Astrocyte (in vitro differentiated cells and primary cell): ENCODE results near the gene SEPTIN3. TPM values are rescaled to one million over a fixed set of nuclear protein-coding genes. Genes with fewer than 3 reads are reported as not detected.

Source experiments
- DNase-seq: peaks from one replicate; pipeline ENCODE4 v3.0.0-alpha.2; 2010; ENCODE audit warnings: low read depth
- FAIRE-seq: peaks from 2 replicates; lab custom pipeline; 2011; peaks lifted over from hg19 to GRCh38; lab: Jason Lieb, UNC
- H2AFZ ChIP-seq: 2 replicates; pipeline ENCODE4 v1.6.0; 2012; ENCODE audit warnings: low read depth, low read length, inconsistent platforms
- H3K27ac ChIP-seq: 2 replicates; pipeline ENCODE4 v1.5.1; 2011; ENCODE audit warnings: low read depth, low read length, inconsistent platforms
- H3K27me3 ChIP-seq: 2 replicates; pipeline ENCODE4 v1.6.0; 2011; ENCODE audit warnings: low read length, inconsistent platforms; ENCODE audit not compliant: insufficient read depth
- H3K36me3 ChIP-seq: 2 replicates; pipeline ENCODE4 v1.5.1; 2011; ENCODE audit warnings: low read length, inconsistent platforms; ENCODE audit not compliant: insufficient read depth
- H3K4me1 ChIP-seq: 2 replicates; pipeline ENCODE4 v1.5.1; 2011; ENCODE audit warnings: low read length, inconsistent platforms; ENCODE audit not compliant: insufficient read depth
- H3K4me2 ChIP-seq: 2 replicates; pipeline ENCODE4 v1.6.0; 2012; ENCODE audit warnings: low read length, inconsistent platforms
- H3K4me3 ChIP-seq: 2 replicates; pipeline ENCODE4 v1.5.1; 2011; ENCODE audit warnings: low read depth, mild to moderate bottlenecking, low read length, inconsistent platforms; ENCODE audit not compliant: insufficient read depth
- H3K79me2 ChIP-seq: 2 replicates; pipeline ENCODE4 v1.6.0; 2012; ENCODE audit warnings: mild to moderate bottlenecking, low read length, inconsistent platforms; ENCODE audit not compliant: insufficient read depth
- H3K9ac ChIP-seq: 2 replicates; pipeline ENCODE4 v1.6.0; 2012; ENCODE audit warnings: mild to moderate bottlenecking, low read length, inconsistent platforms
- H3K9me3 ChIP-seq: 2 replicates; pipeline ENCODE4 v1.5.1; 2012; ENCODE audit warnings: low read depth, mild to moderate bottlenecking, low read length, inconsistent platforms; ENCODE audit not compliant: insufficient read depth
- H4K20me1 ChIP-seq: 2 replicates; pipeline ENCODE4 v1.6.0; 2012; ENCODE audit warnings: low read length, inconsistent platforms; ENCODE audit not compliant: insufficient read depth
- H3K27ac Mint-ChIP-seq: one replicate; pipeline ENCODE4 v1.8.0; 2021; ENCODE audit warnings: mild to moderate bottlenecking, mixed read lengths; ENCODE audit not compliant: unreplicated experiment
- H3K27me3 Mint-ChIP-seq: one replicate; pipeline ENCODE4 v1.8.0; 2021; ENCODE audit warnings: low read depth, mixed read lengths; ENCODE audit not compliant: unreplicated experiment
- H3K36me3 Mint-ChIP-seq: one replicate; pipeline ENCODE4 v1.8.0; 2021; ENCODE audit warnings: low read depth, mixed read lengths; ENCODE audit not compliant: unreplicated experiment
- H3K4me1 Mint-ChIP-seq: one replicate; pipeline ENCODE4 v1.8.0; 2021; ENCODE audit warnings: low read depth, mixed read lengths; ENCODE audit not compliant: unreplicated experiment
- H3K4me3 Mint-ChIP-seq: one replicate; pipeline ENCODE4 v1.8.0; 2021; ENCODE audit warnings: mild to moderate bottlenecking, moderate library complexity, mixed read lengths; ENCODE audit not compliant: unreplicated experiment
- H3K9me3 Mint-ChIP-seq: one replicate; pipeline ENCODE4 v1.8.0; 2021; ENCODE audit warnings: mild to moderate bottlenecking, mixed read lengths; ENCODE audit not compliant: unreplicated experiment
- CTCF ChIP-seq: IDR thresholded peaks from 2 replicates; pipeline ENCODE4 v1.5.1; 2011; ENCODE audit warnings: low read depth, mild to moderate bottlenecking, inconsistent platforms, low read length, moderate library complexity; ENCODE audit not compliant: insufficient read depth
- EZH2 ChIP-seq: IDR thresholded peaks from 2 replicates; pipeline ENCODE4 v1.6.1; 2012; ENCODE audit warnings: mild to moderate bottlenecking, low read length, inconsistent platforms; ENCODE audit not compliant: insufficient read depth
- total RNA-seq: library from RNA; stranded (reverse); gene quantifications from 2 replicates; pipeline ENCODE4 v1.2.1, GENCODE V29; 2021

The SEPTIN3 gene
- total RNA-seq, 1 donor from 2014 or later, result 0.52 TPM

GRCh38 chr22:42010778-42011177, 41.5 kb downstream of the SEPTIN3 start:
- no peak for TF ChIP-seq CTCF
- no peak for TF ChIP-seq EZH2
- Histone ChIP-seq H3K79me2 (no peaks in the 10 kb centered on the region), H4K20me1 (no peaks in the 10 kb centered on the region), H2AFZ (no peak overlapping the region), H3K9ac (no peak overlapping the region), H3K36me3 (no peaks in the 10 kb centered on the region), H3K27me3 (no peaks in the 10 kb centered on the region), H3K4me1 (no peaks in the 10 kb centered on the region), H3K9me3 (no peaks in the 10 kb centered on the region), H3K27ac (no peak overlapping the region), H3K4me3 (no peak overlapping the region), H3K4me2 (no peak overlapping the region)
- H3K36me3 Mint-ChIP-seq, result no peaks in the 10 kb centered on the region
- H3K4me3 Mint-ChIP-seq, result no peak overlapping the region
- H3K9me3 Mint-ChIP-seq, result peaks cover 10% of the 10 kb centered on the region
- FAIRE-seq (no peak), DNase-seq (no peak)
- no peaks in the 10 kb centered on the region for H3K4me1 Mint-ChIP-seq
- H3K27ac Mint-ChIP-seq, result no peak overlapping the region
- H3K27me3 Mint-ChIP-seq, result peaks cover 10% of the 10 kb centered on the region

- no peak overlapping the region for H3K27ac Mint-ChIP-seq
- TF ChIP-seq CTCF (no peak), EZH2 (no peak)
- Histone ChIP-seq H3K4me1 (no peaks in the 10 kb centered on the region), H4K20me1 (no peaks in the 10 kb centered on the region), H2AFZ (no peak overlapping the region), H3K27me3 (peaks cover 5% of the 10 kb centered on the region), H3K27ac (no peak overlapping the region), H3K4me2 (no peak overlapping the region), H3K4me3 (no peak overlapping the region), H3K36me3 (no peaks in the 10 kb centered on the region), H3K79me2 (no peaks in the 10 kb centered on the region), H3K9ac (no peak overlapping the region), H3K9me3 (no peaks in the 10 kb centered on the region)
- peaks cover 10% of the 10 kb centered on the region for H3K9me3 Mint-ChIP-seq
- peaks cover 8% of the 10 kb centered on the region for H3K27me3 Mint-ChIP-seq
- no peak for FAIRE-seq
- no peaks in the 10 kb centered on the region for H3K36me3 Mint-ChIP-seq
- DNase-seq, result no peak
- no peak overlapping the region for H3K4me3 Mint-ChIP-seq
- H3K4me1 Mint-ChIP-seq, result no peaks in the 10 kb centered on the region
These were observed 44.1 kb downstream of the SEPTIN3 start for GRCh38 chr22:42013385-42013784.

GRCh38 chr22:42016111-42016510, 46.9 kb downstream of the SEPTIN3 start:
- FAIRE-seq (no peak), DNase-seq (no peak)
- Histone ChIP-seq H3K4me3 (no peak overlapping the region), H3K9me3 (no peaks in the 10 kb centered on the region), H4K20me1 (no peaks in the 10 kb centered on the region), H3K27me3 (peaks cover 10% of the 10 kb centered on the region), H3K9ac (no peak overlapping the region), H3K27ac (no peak overlapping the region), H2AFZ (no peak overlapping the region), H3K36me3 (no peaks in the 10 kb centered on the region), H3K79me2 (no peaks in the 10 kb centered on the region), H3K4me2 (no peak overlapping the region), H3K4me1 (no peaks in the 10 kb centered on the region)
- no peaks in the 10 kb centered on the region for H3K4me1 Mint-ChIP-seq
- no peak for TF ChIP-seq CTCF
- no peaks in the 10 kb centered on the region for H3K36me3 Mint-ChIP-seq
- no peak overlapping the region for H3K27ac Mint-ChIP-seq
- peaks cover 16% of the 10 kb centered on the region for H3K27me3 Mint-ChIP-seq
- no peak overlapping the region for H3K4me3 Mint-ChIP-seq
- peaks cover 3% of the 10 kb centered on the region for H3K9me3 Mint-ChIP-seq
